Non-pigmented ciliary epithelial cell (primary cell): Measurements from ENCODE around the gene OSBP2.
"Not testable (repeated sequence)": the region's sequence is repeated elsewhere in the genome, so short reads cannot be mapped to it uniquely, and the experiment has no call there.

Source experiments
- DNase-seq: peaks from one replicate; pipeline ENCODE4 v3.0.0-alpha.2; 2010; ENCODE audit warnings: low read depth

OSBP2 gene

DNA sequence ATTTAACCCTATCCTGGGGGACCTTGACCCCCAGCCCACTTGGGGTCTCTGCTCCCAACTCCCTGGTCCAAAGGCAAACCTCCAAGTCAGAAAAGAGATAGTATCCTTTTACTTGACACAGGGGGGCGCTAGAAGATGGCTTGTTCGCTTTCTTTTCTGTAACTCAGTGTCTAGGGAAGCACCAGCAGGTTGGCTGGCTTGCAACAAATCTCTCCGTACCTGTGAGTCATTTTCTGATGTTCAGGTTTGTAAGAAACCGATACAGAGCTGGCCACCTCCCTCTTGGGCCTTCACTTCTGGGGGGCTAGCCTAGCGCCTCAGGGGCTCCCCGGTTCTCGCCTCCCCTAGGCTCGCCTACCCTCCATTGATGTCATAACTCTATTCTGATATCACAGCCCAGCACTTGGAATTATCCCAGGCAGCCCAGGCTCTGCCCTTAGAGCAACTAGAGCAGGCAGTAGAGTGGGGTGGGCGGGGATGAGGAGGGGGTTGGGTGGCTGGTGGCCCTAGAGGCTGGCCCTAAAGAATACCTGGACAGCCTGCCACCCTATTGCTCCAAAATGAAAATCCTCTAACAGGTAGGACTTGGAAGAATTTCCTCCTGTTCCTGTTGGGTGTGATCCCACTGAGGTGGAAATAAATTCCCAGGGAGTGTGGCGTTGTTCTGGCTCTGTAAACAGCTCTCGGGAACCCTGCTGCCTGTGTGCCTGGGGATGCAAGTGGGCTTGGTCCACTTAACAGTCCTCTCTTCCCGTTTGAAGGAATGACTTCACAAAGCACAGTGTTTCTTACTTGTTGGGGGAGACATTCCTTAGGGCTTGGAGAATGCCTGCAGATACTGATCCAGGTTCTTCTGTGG lies 69.4 kb downstream of the OSBP2 start:
- DNase-seq = peak; percentile 42

DNA sequence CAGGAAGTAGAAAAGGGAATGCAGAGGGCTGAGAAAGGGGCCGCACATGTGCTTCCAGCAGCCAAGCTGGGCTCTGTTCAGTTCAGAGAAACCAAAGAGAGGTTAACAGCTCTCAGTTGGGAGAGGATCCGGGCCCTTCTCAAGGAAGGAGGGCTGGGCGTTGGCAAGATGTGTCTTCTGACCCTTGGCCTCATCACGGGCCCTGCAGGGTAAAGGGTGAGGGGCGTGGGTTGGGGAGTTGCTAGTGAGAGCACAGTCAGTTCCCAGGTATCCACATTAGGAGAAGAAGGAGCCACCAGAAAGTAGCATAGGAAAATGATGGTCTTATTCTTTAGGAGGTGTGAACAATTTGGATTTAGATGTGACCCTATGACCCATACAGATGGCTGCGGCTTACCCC lies 73.0 kb downstream of the OSBP2 start:
- no peak for DNase-seq

- no peak for DNase-seq
Observed at GRCh38 chr22:30770716-30771115, 76.0 kb downstream of the OSBP2 start.

- no peak for DNase-seq
Observed at GRCh38 chr22:30773919-30774318, 79.2 kb downstream of the OSBP2 start.

GRCh38 chr22:30774566-30774965 lies 79.9 kb downstream of the OSBP2 start:
- DNase-seq = no peak

DNA sequence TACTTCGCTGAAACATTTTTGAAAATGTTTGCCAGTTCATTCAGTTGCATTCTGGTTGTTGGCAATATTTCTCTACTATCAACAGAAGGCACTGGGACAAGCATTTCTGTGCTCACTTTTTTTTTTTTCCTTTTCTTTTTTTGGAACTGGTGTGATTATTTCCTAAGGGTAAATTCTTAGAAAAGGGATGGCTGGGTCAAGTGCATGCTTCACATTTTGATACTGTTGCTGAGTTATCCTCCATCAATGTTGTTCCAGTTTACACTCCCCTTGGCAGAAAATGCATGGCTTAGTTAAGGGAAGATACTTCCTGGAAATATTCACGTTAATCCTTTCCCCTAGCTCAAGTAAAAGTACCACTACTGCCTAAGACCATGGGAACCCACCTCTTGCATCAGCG lies 81.8 kb downstream of the OSBP2 start:
- no peak for DNase-seq

GRCh38 chr22:30777146-30777545 lies 82.5 kb downstream of the OSBP2 start:
- DNase-seq = not testable (repeated sequence)

DNA sequence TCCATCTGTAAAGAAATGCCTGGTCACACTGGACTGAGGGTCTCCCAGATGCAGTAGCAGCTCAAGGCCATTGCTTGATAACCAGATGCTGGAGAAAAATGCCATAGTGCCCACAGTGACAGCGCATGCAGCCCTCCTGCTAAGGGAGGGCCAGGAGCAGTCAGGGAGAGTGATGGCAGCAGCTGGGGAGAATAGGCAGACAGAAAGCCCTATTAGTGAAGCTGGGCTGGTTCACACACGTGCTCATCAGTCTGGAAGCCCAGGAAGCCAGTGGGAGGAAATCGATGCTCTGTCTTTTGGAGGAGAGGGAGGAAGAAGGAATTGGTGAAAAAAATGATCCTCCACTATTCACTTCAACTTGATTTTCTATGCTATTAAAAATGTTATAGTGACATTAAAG lies 82.9 kb downstream of the OSBP2 start:
- no peak for DNase-seq

GRCh38 chr22:30778261-30778660 lies 83.6 kb downstream of the OSBP2 start:
- DNase-seq = no peak

- DNase-seq = no peak
Observed at GRCh38 chr22:30780026-30780425, 85.4 kb downstream of the OSBP2 start.

DNA sequence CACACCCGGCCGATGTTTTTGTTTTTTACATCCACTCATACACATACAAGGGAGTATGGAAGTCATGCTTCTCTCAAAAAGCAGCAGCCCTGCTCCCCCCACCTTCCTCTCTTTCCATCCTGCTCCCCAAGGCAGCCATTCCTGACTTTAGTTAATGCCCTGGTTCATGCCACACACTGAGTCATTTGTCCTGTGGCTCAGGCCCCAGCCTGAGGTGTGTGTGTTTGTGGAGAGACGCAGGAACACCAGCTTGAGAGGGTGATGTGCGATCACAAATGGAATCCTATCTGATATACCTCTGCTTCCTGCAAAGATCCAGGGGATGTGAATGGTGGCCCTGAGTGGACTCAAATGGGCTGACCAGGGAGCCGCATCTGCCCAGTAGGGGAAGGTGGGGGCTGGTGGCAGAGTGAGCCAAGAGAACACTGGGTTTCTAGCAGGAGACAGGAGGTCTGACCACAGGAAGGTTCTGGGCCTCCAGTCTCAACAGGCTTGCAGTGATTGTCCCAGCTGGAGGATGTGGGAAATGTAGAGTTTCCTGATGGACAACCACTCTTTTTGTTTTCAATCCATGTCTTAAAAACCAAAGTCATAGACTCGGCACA lies 86.7 kb downstream of the OSBP2 start:
- no peak for DNase-seq

DNA sequence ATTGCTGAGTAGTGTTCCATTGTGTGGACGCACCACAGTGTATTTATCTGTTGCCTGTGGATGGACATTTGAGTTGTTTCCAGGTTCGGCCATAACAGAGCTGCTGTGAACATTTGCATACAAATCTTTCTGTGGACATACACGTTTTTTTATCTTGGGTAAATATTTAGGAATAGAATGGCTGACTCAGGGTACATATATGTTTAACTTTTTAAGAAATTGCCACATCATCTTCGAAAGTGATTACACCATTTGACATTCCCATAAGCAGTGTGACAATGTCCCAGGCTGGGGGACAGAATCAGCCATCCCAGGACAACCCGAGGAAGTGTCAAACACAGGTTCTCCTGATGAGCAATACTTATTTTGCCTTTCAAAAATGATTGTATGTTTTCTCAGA lies 87.9 kb downstream of the OSBP2 start:
- no peak for DNase-seq

DNA sequence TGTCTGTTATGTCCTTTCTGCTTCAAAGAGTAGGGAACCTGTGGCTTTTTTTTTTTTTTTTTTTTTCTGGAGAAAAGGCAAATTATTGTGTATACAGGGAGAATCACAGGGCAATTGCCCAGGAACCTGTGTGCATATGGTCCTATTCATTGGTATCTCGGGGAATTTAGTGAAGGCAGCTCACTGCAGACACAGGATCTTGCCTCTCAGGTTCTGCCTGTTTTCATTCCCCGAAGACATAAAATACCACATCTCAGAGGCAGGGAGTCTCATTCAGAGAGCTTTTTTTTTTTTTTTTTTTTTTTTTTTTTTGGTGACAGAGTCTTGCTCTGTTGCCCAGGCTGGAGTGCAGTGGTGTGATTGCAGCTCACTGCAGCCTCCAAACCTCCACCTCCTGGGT lies 88.3 kb downstream of the OSBP2 start:
- no peak for DNase-seq

DNA sequence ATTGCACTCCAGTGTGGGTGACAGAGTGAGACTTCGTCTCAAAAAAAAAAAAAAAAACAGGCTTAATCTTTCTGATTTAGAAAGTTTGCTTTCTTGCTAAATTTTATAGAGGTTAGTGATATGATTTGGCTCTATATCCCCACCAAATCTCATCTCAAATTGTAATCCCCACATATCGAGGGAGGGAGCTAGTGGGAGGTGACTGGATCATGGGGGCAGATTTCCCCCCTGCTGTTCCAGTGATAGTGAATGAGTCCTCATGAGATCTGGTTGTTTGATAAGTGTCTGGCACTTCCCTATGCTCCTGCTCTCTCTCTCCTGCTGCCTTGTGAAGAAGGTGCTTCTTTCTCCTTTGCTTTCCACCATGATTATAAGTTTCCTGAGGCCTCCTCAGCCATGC lies 90.9 kb downstream of the OSBP2 start:
- no peak for DNase-seq

DNA sequence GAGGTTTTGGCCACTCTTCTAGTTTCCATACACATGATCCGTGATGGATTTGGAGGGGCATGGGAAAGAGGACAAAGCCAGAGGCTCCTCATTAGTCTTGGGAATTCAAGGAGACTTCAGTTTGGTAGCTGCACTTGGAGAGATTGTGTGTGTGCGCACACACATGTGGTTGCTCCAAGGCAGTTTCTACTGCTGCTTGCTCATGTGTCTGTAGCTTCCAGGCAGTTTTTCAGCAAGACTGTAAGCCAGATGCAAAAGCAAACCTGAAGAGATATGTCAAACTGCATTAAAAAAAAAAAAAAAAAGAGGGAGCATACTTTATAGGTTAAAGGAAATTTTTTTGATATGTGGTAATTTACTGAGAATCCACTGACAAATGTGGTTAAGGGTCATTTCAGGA lies 95.7 kb downstream of the OSBP2 start:
- DNase-seq = no peak

GRCh38 chr22:30792456-30792855 lies 97.8 kb downstream of the OSBP2 start:
- no peak for DNase-seq

DNA sequence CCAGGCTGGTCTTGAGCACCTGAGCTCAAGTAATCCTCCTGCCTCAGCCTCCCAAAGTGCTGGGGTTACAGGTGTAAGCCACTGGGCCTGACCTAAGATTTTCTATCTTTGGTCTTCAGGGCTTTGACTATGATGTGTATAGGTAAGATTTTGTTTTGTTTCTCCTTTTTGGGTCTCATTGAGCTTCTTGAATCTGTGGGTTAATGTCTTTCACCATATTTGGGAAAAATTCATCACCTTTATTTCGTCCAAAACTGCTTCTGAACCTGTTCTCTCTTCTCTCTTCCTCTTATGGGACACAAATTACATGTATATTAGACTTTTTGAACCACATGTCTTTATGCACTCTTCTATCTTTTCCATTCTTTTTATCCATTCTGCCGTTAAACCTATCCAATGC lies 100.4 kb downstream of the OSBP2 start:
- DNase-seq = no peak

- no peak for DNase-seq
Observed at GRCh38 chr22:30801695-30802094, 107.0 kb downstream of the OSBP2 start.

- peak; percentile 24 for DNase-seq
Observed at GRCh38 chr22:30802202-30803166, 107.8 kb downstream of the OSBP2 start.

DNA sequence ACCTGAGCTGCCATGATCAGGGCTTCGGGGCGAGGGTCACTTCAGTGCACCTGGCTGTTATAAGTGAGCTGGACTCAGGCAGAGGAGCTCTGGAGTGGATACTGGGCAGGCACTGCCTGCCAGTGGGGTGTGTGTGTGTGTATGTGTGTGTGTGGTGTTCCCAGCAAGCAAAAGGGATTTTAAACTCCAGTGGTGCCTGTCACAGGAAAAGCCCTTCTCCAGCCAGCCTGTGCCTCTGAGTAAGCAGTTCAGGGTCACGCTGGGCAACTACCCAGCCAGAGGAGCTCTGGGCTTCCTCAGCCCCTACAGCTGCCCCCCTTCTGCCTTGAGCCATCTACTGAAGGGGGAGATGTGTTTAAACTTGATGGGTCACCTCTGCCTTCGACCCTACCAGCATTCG lies 109.0 kb downstream of the OSBP2 start:
- DNase-seq = no peak

DNA sequence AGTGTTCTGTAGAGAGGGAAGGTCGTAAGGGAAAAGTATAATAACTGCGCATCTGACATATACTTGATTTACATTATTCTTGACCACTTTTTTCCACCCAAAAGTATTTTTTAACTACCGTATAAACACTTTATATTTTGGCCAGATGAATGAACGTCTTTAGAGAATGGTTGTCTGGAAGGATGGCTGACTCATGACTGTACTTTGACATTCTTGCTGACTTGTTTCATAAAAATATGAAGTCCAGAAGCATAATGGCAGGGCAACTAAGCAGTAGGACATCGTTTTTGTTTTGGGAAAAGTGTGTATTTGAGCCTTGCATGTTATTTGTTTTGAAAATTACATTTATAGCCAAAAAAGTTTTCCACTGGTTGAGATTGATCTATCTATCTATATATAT lies 110.0 kb downstream of the OSBP2 start:
- DNase-seq = no peak

DNA sequence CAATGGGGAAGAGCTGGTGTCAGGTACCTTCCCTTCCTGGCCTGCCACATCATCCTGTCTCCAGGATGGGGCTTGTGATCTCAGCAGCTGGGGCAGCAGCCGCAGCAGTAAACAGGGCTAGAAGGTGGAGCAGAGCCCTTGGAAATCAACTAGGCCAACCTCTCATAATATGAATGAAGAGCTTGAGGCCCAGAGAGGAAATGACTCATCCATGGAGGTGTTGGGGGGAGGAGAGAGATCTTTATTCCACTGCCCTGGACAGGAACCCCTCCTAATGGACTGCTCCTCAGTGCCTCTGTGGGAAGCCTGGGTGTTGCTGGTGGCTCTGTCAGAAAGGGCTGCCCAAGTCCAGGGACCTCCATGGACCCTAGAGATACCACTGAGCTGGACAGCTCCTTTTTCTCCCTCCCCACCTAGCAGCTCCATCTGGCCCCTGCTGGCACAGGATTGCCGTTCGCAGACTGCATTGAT lies 111.8 kb downstream of the OSBP2 start:
- DNase-seq = peak; percentile 23

GRCh38 chr22:30809086-30809485 lies 114.4 kb downstream of the OSBP2 start:
- no peak for DNase-seq
